Measurements from ENCODE around the gene MAD2L2.

DNA sequence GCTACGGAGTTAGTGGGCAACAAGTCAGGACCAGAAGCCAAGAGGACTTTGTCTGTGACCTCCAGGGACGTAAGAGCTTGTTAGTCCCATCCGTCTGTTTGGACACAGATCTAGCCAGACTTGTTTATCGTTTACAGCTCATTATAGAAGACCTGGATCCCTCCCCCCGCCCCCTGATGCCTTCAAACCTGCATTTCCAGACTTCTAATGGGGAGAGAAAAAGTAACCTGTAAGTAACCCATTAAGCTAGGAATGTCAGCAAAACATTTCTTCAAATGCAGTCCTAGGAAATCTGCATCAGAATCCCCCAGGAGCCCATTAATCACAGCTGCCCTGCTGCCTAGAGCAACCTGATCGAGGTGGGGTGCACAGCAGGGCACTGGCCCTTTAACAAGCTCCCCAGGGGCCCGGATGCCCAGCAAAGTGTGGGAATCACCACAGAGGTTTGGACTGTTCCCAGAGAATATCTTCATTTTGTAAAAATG, 1.4 kb upstream of the MAD2L2 start:
- TF ChIP-seq, protein P1, sequence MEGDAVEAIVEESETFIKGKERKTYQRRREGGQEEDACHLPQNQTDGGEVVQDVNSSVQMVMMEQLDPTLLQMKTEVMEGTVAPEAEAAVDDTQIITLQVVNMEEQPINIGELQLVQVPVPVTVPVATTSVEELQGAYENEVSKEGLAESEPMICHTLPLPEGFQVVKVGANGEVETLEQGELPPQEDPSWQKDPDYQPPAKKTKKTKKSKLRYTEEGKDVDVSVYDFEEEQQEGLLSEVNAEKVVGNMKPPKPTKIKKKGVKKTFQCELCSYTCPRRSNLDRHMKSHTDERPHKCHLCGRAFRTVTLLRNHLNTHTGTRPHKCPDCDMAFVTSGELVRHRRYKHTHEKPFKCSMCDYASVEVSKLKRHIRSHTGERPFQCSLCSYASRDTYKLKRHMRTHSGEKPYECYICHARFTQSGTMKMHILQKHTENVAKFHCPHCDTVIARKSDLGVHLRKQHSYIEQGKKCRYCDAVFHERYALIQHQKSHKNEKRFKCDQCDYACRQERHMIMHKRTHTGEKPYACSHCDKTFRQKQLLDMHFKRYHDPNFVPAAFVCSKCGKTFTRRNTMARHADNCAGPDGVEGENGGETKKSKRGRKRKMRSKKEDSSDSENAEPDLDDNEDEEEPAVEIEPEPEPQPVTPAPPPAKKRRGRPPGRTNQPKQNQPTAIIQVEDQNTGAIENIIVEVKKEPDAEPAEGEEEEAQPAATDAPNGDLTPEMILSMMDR (conservative IDR thresholded peaks at IDR 0.05; ENCODE audit: low read depth, low read length), result no peak
- TF ChIP-seq EZH2phosphoT487 (IDR thresholded peaks at IDR 0.05; ENCODE audit: borderline replicate concordance, low read length), result no peak
- TF ChIP-seq EZH2 (IDR thresholded peaks at IDR 0.05; ENCODE audit: low read length, unreplicated experiment), result no peak
